ENCODE results near the gene LAMB2.
A peak's percentile ranks its signal among the peaks of the same experiment; 100 is the strongest.

Gene LAMB2

DNA sequence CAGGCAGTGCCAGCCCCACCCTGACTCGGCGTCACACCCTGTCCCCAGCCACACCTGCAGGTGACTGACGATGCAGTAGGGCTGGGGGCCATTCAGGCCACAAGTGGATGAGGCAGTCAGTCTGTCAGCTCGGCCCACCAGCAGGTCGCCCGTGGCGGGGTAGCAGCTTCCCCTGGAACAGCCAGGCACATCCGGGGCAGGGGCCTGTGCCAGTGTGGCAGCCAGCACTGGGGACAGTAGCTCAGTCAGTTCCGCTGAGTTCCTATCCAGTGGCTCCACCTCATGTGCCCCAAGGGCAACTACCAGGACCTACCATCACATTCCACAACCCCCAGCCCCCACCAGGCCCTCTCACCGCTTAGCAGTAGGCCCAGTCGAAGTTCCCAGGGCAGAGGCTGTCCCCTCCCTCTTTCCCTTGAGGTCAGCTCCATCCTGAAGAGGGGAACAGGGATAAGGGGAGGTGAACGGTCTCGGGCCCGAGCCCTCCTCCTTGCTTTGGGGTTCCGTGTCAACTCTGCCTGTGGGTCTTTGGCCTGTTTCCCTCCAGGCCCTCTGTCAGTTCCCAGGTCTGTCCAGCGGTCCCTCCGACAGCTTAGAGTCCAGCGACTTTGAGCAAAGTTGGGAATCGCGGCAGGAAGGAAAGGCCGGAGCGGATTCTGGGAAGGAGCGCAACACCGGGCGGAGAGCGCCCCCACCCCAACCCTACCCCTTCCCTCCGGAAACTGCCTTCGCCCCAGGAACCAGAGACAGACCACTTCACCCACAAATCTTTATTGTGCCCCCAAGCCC lies at the start of gene LAMB2:
TSS of gene LAMB2 (minus strand) at position 614 of the 789 bp plus-strand sequence. CDS start at position 431, 183 bp downstream.
- peak; percentile 58 for DNase-seq (ENCODE audit: low spot score)

DNA sequence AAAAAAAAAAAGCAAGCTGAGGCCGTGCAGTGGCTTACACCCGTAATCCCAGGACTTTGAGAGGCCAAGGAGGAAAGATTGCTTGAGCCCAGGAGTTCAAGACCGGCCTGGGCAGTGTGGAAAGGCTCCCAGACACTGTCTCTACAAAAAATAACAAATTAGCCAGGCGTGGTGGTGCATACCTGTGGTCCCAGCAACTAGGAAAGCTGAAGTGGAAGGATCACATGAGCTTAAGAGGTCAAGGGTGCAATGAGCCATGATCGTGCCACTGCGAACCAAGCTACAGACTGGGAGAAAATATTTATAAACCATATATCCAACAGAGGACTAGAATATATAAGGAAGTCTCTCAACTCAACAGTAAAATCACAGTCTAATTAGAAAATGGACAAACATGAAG lies 48.5 kb upstream of the LAMB2 start:
- no peak for DNase-seq (ENCODE audit: low spot score)

DNA sequence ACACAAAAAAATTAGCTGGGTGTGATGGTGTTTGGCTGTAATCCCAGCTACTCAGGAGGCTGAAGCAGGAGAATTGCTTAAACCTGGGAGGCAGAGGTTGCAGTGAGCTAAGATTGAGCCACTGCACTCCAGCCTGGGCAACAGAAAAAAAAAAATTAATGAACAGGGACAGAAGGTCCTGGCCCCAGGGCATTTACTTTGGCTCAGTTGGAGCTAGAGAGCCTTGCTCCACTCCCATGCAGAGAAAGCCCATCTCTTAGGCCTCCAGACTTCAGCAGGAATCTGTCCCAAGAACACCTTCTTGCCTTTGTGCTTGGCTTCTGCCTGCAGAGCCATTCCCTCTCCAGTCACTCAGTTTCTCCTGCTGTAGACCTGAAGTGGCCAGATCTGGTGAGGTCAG lies 47.3 kb upstream of the LAMB2 start:
- DNase-seq (ENCODE audit: low spot score): no peak

DNA sequence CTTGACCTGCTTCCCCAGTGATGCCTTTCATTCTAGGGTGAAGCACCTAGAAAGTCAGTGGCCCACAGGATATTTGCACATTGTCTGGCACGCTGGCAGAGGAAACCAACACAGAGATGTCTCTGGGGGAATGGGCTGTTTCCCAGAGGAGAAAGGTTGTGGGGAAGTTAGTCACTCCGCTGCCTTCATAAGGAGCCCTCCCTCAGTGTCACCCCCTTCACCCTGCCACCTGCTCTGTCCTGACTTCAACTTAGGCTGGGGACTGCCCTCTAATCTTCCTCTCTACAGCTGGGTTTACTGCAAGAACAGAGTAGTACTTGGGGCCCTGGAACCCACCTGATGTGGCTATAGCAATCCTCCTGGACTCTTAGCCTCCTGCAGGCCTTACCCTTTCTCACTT lies 44.2 kb upstream of the LAMB2 start:
- no peak for DNase-seq (ENCODE audit: low spot score)

DNA sequence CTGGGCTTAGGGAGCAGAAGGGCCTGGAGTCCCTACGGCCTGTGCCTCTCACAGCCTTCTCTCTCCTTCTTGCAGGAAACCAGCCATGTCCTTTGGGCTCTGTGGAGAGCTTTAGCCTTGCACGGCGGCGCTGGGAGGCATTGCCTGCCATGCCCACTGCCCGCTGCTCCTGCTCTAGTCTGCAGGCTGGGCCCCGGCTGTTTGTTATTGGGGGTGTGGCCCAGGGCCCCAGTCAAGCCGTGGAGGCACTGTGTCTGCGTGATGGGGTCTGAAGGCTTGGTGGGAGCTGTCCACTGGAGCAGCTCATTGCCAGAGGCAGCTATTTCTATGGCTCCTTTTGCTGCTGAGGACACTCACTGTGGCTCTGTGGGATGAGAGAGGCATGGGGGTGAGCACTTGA lies 42.7 kb upstream of the LAMB2 start:
- DNase-seq (ENCODE audit: low spot score): no peak

DNA sequence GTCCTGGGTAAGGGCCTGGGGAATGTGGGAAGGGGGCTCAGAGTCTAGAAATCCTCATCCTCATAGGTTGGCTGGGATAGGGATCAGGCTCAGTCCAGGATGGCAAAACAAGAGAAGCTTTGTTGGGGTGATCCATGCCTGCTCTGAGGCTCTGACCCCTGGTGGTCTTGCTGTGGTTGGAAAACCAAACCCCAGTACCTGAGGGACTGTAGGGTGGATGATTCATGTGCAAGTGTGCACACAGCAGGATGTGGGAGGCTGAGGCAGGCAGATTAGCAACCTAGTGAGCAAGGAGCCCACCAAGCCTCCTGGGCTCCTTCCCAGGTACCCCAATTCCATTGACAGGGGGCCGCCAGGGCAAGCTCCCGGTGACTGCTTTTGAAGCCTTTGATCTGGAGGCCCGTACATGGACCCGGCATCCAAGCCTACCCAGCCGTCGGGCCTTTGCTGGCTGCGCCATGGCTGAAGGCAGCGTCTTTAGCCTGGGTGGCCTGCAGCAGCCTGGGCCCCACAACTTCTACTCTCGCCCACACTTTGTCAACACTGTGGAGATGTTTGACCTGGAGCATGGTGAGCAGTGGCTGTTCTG lies 41.6 kb upstream of the LAMB2 start:
- DNase-seq (ENCODE audit: low spot score): no peak

DNA sequence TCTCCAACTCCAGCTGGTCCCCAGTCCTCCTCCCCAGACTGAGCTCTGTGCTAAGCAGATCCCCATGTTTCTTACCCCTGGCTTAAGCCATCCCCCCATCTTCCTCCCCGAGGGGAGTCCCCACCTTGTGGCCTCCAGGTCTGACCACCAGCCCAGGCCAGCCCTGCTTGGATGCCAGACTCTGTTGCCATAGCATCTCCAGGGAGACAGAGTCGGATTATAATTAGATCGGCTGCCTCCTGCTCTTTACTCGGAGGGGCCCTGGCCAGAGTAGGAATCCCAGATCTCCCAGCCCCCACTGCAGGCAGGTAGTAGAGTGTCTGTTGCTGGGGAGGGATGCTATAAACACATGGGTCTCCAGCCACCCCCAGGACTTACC lies 40.9 kb upstream of the LAMB2 start:
- DNase-seq (ENCODE audit: low spot score): no peak

DNA sequence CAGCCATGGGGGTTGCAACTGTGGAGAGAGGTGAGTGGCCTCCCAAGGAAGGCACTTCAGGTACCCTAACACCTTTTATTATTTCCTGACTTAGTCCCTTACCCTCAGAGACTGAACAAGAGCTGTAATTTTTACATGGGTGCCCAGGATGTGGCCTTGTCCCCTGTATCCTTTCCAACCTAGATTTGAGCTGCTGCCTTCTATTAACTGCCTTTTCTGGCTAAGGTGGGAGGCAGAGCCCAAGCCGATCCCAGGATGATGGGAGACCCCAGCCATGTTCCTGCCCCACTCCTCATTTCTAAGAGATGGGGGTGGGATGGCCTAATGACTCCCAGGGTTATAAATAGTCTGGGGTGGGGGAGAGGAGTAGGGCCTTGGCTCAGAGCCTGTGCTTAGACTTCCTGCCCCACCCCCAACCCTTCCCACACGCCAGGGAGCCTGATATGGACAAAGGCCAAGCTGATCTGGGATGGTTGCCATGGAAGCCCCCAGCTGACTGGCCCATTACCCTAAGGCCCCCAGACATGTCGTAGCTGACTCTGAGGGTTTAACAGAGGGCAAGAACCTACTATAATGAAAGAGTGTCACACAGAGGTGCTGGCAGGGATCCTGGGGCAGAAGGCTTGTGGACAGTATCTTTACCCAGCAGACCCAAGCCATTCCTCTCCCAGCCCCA lies 40.4 kb upstream of the LAMB2 start:
- DNase-seq (ENCODE audit: low spot score): no peak

DNA sequence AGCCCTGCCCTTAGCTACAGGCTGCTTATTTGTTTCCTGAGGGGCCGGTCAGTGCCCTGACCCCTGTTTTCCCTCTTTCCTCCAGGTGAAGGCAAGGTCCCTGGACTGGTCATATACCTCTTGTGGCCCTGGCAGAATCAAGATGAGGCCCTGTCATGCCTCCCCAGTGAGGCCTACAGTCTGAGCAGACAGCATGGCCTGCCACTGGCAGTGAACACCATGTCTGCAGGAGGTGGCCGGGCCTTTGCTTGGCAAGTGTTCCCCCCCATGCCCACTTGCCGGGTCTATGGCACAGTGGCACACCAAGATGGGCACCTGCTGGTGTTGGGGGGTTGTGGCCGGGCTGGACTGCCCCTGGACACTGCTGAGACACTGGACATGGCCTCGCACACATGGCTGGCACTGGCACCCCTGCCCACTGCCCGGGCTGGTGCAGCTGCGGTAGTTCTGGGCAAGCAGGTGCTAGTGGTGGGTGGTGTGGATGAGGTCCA lies 39.7 kb upstream of the LAMB2 start:
- no peak for DNase-seq (ENCODE audit: low spot score)

DNA sequence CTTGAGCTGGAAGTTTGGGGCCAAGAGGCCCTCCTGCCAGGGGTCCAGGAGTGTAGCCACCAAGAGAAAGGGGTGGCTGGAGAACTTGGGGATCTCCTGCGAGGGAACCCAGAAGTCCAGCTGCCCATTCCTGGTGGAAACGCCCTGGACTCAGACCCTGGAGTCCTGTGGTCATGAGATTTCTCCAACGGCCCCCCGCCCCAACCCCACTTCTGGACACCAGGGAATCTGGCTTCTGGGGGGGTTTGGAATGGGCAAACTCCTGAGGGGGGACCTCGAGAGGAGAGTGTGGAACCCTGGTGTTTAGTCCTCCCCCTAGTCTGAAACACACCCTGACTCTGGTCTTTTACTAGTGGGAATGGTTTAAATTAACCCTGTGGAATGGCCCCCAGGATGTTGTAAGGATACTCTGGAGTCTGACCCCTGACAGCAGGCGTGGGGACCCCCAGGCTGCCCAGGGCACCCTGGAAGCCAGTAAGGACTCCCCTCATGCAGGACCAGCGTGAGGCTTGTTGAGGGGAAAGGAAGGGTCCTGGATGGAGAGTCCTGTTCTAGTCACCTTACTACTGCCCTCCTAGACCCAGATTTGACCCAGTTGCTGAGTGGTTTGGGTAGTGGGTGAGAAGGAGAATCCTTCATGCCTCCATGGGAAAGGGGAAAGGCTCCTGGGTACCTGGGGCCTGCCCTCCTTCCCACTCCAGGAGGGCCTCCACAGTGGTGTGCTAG lies 39.1 kb upstream of the LAMB2 start:
- no peak for DNase-seq (ENCODE audit: low spot score)

DNA sequence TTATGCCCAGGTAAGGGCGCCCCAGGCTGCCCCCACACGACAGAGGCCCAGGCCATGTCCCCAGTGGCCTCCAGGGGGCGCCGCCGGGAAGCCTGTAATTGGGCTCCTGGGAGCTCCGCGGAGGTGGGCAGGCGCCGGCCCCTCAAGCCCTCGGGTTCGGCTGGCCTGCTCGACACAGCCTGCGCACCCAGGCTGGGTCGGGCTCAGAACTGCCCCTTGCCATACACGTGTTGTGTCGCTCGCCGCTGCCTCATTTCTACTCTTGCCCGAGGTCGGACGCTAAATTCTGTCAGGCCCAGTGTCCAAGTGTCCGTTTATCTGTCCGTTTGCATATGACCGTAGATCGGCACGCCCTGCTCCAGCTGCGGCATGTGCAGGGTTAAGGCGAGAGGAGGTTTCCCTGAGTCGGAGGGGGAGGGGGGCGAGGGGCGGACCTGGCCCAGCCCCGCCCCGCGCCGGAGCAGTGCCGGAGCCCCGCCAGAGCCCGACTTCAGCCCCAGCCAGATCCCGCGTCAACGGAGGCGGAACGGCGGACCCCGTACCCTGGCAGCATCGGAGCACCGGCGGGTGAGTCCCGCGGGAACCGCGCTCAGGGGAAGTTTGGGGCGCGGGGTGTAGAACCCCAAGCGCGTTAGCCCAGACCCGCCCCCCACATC lies 38.4 kb upstream of the LAMB2 start, which contains the start of gene KLHDC8B:
TSS of gene KLHDC8B (plus strand) at position 480 of the 656 bp plus-strand sequence. CDS start 1,172 bp downstream, outside the sequence.
- DNase-seq (ENCODE audit: low spot score): peak; percentile 42

DNA sequence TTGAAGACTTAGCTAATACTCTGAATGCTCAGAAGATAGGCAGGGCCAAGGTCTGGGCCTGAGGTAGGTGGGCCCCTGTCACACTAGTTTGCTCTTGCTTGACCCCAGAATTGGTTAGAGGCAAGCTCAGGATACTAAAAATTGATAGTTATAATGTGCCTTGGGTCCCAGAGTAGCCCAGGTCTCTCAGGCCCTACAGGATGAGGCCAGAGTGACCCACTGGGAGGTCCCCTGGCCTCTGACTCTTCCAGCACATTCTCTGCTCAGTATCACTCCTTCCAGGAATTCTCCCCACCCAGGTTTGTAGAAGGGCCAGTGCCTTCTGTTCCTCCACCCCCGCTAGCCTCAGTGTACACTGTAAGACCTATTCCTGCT lies 37.9 kb upstream of the LAMB2 start:
- DNase-seq (ENCODE audit: low spot score): no peak

DNA sequence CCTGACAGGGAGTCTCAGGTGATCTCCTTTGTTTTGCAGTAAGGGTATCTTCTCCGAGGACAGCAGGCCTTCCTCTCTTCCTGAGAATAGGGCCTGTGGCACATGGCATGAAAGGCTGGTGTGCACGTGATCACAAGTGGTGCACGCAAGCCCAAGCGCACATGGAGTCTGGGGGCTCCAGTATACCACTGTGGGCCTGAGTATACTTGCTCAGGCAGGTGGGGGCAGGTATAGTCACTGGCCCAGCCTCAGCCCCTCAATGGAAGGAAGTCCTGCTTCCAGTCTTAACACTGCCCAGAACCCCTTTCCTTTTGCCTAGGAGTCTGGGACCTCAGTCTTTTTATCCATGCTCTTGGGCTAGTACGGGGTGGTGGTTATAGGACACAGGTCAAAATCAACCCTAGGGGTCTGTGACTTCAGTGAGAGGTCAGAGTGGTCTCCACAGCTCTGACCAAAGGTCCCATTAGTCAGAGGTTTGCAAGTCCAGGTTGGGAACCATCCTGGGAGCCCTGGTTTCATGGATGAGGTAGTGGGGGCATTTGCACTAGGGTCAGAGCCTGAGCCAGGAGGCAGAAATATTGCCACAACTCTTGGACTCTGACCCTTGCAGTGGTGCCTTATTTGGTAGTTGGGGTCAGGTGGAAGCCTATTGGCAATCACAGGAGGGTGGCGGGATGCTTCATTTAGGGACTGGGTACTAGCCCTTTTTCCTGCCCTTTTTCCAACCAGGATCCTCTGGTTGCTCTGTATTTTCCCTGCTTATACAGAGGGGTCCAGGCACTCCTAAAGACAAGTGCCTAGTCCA lies 34.1 kb upstream of the LAMB2 start:
- DNase-seq (ENCODE audit: low spot score): no peak

DNA sequence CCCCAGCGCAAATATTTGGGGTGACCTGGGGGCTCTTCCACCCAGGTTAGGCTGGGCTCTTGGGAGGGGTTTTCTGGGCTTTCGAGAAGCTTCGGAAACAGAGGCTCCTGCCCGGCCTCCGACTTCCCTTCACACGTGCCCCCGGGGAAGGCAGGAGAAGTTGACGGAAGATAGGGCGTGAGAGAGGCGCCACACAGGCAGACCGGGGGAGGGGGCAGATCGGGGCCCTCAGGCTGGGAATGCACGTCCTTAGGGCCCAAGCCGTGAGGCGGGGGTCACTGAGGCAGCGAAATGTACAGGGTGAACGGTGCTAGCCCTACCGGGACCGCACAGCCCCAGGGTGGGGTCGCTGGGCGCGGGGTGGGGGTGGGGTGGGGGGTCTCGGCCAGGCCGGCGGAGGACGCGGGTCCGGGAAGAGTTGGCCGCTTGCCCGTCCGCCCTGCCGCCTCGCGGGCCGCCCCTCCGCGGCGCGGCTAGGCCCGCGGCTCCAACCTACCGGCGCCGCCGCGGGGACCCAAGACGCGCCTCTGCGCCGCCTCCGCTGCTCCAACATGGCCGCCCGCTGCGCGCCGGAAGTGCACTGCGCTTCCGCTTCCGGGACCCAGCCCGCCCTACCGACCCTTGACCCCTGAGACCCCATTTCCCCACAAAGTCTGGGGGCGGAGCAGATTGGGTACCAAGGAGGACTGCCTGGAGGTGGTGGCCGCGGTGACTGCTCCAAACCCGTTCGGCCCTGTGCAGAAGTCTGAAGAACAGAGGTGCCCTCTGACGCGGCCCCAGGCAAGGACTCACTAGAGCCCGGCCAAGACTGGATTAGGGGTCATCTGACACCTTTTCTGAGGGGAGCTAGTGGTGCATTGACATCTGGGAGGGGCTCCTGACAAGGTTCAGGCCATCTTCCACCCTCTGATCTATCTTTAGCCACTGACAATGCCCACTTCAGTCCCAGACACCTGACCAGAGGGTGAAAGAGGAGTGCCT lies 33.2 kb upstream of the LAMB2 start, which contains the start of gene CCDC71:
TSS of gene CCDC71 (minus strand) at position 561 of the 981 bp plus-strand sequence. CDS start 2,123 bp downstream, outside the sequence.
- peak; percentile 67 for DNase-seq (ENCODE audit: low spot score)

DNA sequence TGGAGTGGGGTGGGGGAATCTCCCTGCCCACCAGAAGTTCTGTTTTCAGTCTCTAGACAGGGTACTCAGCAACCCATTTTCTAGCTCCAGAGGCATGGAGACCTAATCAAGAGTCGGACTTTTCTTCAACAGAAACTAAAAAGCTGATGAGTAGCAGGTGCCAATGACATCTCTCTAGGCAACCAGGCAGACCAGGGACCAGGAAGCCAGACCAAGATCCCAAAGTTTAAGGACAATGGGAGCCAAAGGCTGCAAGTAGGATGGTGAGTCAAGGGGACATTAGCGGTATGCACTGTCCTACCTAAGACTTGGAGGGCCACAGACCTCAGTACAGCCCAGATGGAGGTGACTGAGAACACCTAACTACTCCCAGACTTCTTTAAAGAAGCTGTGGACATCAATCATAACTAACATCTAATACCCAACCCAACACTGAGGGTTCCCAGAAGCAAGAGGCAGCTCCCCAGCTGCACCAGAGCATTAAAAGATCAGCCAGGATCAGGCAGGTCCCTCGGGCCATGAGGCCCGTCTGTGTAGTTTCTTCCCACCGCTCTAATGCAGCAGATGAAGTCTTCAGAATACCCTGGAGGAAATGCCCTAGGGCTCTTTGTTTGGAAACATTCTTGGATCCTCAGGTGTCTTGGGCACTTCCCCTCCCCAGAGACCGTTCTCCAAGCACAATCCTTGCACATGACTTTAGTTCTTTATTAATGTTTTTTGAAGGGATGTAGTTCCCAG lies 32.3 kb upstream of the LAMB2 start:
- no peak for DNase-seq (ENCODE audit: low spot score)

DNA sequence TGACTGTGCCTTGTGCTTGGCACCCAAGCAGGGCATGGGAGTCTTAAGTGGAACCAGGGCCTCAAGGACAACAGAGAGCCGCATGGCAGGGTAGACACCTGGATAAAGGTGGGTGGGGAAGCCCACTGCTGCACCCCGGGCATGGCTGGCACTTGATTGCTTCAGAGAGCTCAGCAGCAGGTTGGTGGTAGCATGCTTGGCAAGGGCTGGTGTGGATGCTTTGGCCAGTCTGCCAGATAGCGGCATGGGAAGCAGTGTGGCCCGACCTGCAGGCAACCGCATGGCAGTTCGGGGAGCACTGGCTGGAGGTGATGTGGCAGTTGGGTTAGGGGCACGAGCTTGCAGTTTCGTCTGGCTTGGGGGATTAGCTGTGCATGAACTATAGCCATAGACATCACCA lies 30.8 kb upstream of the LAMB2 start:
- no peak for DNase-seq (ENCODE audit: low spot score)

DNA sequence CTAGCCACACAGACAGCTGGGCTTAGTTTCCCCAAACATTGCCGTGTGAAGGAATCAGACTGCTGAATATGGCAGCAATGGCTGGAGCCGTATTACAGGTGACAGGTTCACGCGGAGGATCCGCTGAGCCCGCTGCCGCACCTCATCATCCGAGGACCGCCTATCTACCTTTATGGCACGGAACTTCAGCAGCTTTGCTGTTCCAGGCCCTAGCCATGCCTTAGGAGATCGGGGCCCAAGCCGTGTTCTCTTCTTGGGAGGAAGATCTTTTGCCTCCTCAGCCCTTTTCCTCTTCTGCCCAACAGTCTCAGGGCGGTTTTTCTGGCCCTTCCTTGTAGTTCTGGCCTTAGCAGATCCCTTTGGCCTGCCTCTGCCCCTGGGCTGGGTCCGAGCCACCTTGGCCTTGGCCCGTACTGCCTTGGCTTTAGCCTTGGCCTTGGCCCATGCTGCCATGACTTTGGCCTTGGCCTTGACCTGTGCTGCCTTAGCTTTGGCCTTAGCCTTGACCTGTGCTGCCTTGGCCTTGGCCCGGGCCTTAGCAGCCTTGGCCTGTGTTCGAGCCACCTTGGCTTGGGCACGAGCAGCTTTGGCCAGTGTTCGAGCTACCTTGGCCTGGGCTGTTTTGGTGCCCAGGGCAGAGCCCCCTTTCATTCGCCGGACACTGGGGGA lies 30.0 kb upstream of the LAMB2 start:
- no peak for DNase-seq (ENCODE audit: low spot score)

DNA sequence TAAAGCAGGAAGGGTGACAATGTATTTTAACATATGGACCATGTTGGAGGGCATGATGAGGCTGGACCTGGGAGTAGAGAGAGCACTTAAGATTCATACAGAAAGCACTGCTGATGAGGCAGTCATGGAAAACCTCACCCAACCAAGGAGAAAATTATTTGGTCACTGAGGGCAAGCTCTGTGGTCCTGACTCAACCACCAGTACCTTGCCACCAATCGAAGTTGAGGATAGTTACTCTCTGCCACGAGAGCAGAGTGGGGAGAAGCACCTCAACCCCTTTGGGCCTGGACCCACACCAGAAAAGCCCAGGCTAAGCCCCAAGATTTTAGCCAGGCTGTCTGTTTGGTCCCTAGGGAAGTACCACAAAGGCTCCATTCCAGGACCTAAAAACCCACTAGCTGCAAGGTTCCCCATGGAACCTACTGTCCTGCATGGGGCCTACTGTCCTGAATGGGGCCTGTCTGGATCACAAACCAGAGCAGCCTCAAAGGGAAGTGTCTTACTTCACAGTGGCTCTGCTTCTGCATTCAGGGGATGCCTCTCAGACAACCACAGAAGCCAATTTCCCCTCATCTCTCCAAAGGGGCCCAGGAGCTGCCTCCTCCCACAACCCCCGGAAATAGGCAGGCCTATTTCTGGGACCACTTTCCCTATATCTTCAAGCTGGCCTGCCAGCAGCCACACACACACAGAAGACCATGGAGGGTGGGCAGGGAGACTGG lies 29.1 kb upstream of the LAMB2 start:
- no peak for DNase-seq (ENCODE audit: low spot score)
